Stomach (tissue), 4 donors: Measurements from ENCODE around the gene LRP4.

ENCODE experiments used
- EP300 ChIP-seq: sonication (generic); formaldehyde crosslinking; IDR thresholded peaks from one replicate; pipeline ENCODE4 v1.6.1; 2017; ENCODE audit warnings: antibody characterized with exemption
- POLR2AphosphoS5 ChIP-seq, 3 donors: sonication (generic); formaldehyde crosslinking; IDR thresholded peaks; one replicate each; pipeline ENCODE4 v1.6.1; 2016; ENCODE audit warnings: antibody characterized with exemption in 3 of 3
- TF ChIP-seq, protein P1 (sequence below), 7 experiments: fragments of 450-650 bp in 4 of 7; fragments of 200-600 bp in 3 of 7; sonication (generic) in 3 of 7; IDR thresholded peaks; one replicate each; pipeline ENCODE4 v1.5.1; 2016 to 2019; ENCODE audit warnings: antibody characterized with exemption in 7 of 7, control low read depth in 2 of 7, mild to moderate bottlenecking in 1 of 7

DNA sequence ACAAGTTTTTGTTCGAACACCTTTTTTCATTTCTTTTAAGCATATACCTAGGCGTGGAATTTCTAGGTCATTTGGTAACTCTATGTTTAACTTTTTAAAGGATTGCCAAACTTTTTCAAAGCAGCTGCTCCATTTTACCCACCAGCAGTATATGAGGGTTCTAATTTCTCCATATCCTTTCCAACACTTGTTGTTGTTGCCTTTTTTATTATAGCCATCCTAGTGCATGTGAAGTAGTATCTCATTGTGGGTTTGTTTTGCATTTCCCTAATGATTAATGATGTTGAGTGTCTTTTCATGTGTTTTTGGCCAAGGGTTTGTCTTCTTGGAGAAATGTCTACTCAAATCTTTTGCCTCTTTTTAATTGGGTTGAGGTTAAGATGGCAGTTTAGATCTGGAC is 42.7 kb upstream of the LRP4 start:
- TF ChIP-seq, protein P1, sequence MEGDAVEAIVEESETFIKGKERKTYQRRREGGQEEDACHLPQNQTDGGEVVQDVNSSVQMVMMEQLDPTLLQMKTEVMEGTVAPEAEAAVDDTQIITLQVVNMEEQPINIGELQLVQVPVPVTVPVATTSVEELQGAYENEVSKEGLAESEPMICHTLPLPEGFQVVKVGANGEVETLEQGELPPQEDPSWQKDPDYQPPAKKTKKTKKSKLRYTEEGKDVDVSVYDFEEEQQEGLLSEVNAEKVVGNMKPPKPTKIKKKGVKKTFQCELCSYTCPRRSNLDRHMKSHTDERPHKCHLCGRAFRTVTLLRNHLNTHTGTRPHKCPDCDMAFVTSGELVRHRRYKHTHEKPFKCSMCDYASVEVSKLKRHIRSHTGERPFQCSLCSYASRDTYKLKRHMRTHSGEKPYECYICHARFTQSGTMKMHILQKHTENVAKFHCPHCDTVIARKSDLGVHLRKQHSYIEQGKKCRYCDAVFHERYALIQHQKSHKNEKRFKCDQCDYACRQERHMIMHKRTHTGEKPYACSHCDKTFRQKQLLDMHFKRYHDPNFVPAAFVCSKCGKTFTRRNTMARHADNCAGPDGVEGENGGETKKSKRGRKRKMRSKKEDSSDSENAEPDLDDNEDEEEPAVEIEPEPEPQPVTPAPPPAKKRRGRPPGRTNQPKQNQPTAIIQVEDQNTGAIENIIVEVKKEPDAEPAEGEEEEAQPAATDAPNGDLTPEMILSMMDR (IDR thresholded peaks at IDR 0.05), result no peak
- TF ChIP-seq POLR2AphosphoS5 (IDR thresholded peaks at IDR 0.05), result no peak
- TF ChIP-seq EP300, result no peak
